ENCODE results near the gene ELOVL4. TPM values are rescaled to one million over a fixed set of nuclear protein-coding genes. Genes with fewer than 3 reads are reported as not detected.
A peak's percentile ranks its signal among the peaks of the same experiment; 100 is the strongest.

ELOVL4 gene
- total RNA-seq: 0.12 TPM
- long read RNA-seq, partial matches to known transcripts: 0 of 1 reads
- long read RNA-seq, other reads (novel, unspliced or antisense): 0 of 1 reads

GRCh38 chr6:79947191-79948186 is at the start of gene ELOVL4:
ELOVL4 (minus strand) TSS chr6:79947553; CDS start chr6:79947279, 274 bp downstream.
- ATAC-seq: peak; percentile 98
- DNase-seq: peak; percentile 79
- intact Hi-C loops (cut with micrococcal nuclease): no loop called here

GRCh38 chr6:79993911-79994309 is 46.6 kb upstream of the ELOVL4 start:
- ATAC-seq: no peak
- intact Hi-C loops (cut with micrococcal nuclease): no loop called here
- no peak for DNase-seq

GRCh38 chr6:79993012-79993910 is 45.9 kb upstream of the ELOVL4 start:
- intact Hi-C loops (cut with micrococcal nuclease): no loop called here
- ATAC-seq: no peak
- no peak for DNase-seq

- DNase-seq (no peak), ATAC-seq (no peak)
- intact Hi-C loops (cut with micrococcal nuclease): no loop called here
Observed at GRCh38 chr6:79989641-79990040, 42.3 kb upstream of the ELOVL4 start.

- DNase-seq: no peak
- no peak for ATAC-seq
- intact Hi-C loops (cut with micrococcal nuclease): no loop called here
Observed at GRCh38 chr6:79985128-79985527, 37.8 kb upstream of the ELOVL4 start.

GRCh38 chr6:79984261-79984660 is 36.9 kb upstream of the ELOVL4 start:
- DNase-seq (no peak), ATAC-seq (no peak)
- intact Hi-C loops (cut with micrococcal nuclease): no loop called here

- intact Hi-C loops (cut with micrococcal nuclease): no loop called here
- no peak for DNase-seq
- no peak for ATAC-seq
Observed at GRCh38 chr6:79981652-79982051, 34.3 kb upstream of the ELOVL4 start.

GRCh38 chr6:79971193-79971592 is 23.8 kb upstream of the ELOVL4 start:
- no peak for ATAC-seq
- no peak for DNase-seq
- intact Hi-C loops (cut with micrococcal nuclease): no loop called here

GRCh38 chr6:79969784-79970183 is 22.4 kb upstream of the ELOVL4 start:
- DNase-seq: no peak
- no peak for ATAC-seq
- intact Hi-C loops (cut with micrococcal nuclease): no loop called here

- intact Hi-C loops (cut with micrococcal nuclease): no loop called here
- DNase-seq (no peak), ATAC-seq (no peak)
Observed at GRCh38 chr6:79967178-79967577, 19.8 kb upstream of the ELOVL4 start.

GRCh38 chr6:79964607-79965081 is 17.3 kb upstream of the ELOVL4 start:
- intact Hi-C loops (cut with micrococcal nuclease): no loop called here
- DNase-seq: no peak
- no peak for ATAC-seq

GRCh38 chr6:79954849-79955248 is 7.5 kb upstream of the ELOVL4 start:
- DNase-seq (no peak), ATAC-seq (no peak)
- intact Hi-C loops (cut with micrococcal nuclease): no loop called here

- ATAC-seq (no peak), DNase-seq (no peak)
Observed at GRCh38 chr6:79949233-79949632, 1.9 kb upstream of the ELOVL4 start.

GRCh38 chr6:79946272-79947190 is 822 bp downstream of the ELOVL4 start:
- ATAC-seq (peak; percentile 59), DNase-seq (no peak)
- intact Hi-C loops (cut with micrococcal nuclease): no loop called here

More at GRCh38 chr6:79949233-79949632, 1.9 kb upstream of the ELOVL4 start:
- intact Hi-C loops (cut with micrococcal nuclease): no loop called here

- intact Hi-C loops (cut with micrococcal nuclease): no loop called here
- no peak for ATAC-seq
- no peak for DNase-seq
Observed at GRCh38 chr6:79943133-79943532, 4.2 kb downstream of the ELOVL4 start.

GRCh38 chr6:79941489-79942151 is 5.7 kb downstream of the ELOVL4 start:
- ATAC-seq: no peak
- DNase-seq: no peak
- intact Hi-C loops (cut with micrococcal nuclease): no loop called here

GRCh38 chr6:79928478-79928998 is 18.8 kb downstream of the ELOVL4 start:
- ATAC-seq (no peak), DNase-seq (no peak)
- intact Hi-C loops (cut with micrococcal nuclease): no loop called here

- intact Hi-C loops (cut with micrococcal nuclease): no loop called here
- DNase-seq: no peak
- no peak for ATAC-seq
Observed at GRCh38 chr6:79927758-79928157, 19.6 kb downstream of the ELOVL4 start.
